Left ventricle myocardium inferior (tissue), 1 donor: ENCODE data around the gene GBP6. TPM values are rescaled to one million over a fixed set of nuclear protein-coding genes. Genes with fewer than 3 reads are reported as not detected.
A peak's percentile ranks its signal among the peaks of the same experiment; 100 is the strongest.

Experiments
- DNase-seq: peaks from one replicate; pipeline ENCODE4 v3.0.0-alpha.2; 2020
- H3K27ac ChIP-seq: fragments of 200-600 bp; replicated peaks from 2 replicates; pipeline ENCODE4 v1.8.0; 2021
- H3K27me3 ChIP-seq: fragments of 200-600 bp; 2 replicates; pipeline ENCODE4 v1.8.0; 2021; ENCODE audit warnings: low read depth
- H3K36me3 ChIP-seq: fragments of 200-600 bp; 2 replicates; pipeline ENCODE4 v1.8.0; 2021
- H3K4me1 ChIP-seq: fragments of 200-600 bp; 2 replicates; pipeline ENCODE4 v1.8.0; 2021
- H3K4me3 ChIP-seq: fragments of 200-600 bp; 2 replicates; pipeline ENCODE4 v1.8.0; 2021; ENCODE audit warnings: mild to moderate bottlenecking, moderate library complexity
- H3K9me3 ChIP-seq: fragments of 200-600 bp; replicated peaks from 2 replicates; pipeline ENCODE4 v1.8.0; 2021
- CTCF ChIP-seq: fragments of 200-600 bp; IDR thresholded peaks from 2 replicates; pipeline ENCODE4 v1.8.0; 2021; ENCODE audit warnings: antibody characterized with exemption, mild to moderate bottlenecking, borderline replicate concordance
- intact Hi-C: fragments of 100-400 bp; cut with micrococcal nuclease; formaldehyde crosslinking; loops from one replicate; pipeline ENCODE4 v1.11.0; 2022
- total RNA-seq: library from RNA; stranded (reverse); fragmentation: NEBNext Ultra II Directional; extraction: Animal tissue kit (Norgen Biotek cat#: 25700); gene quantifications from one replicate; pipeline ENCODE4 v1.2.1, GENCODE V29; 2021
- donor health status: DM: no; HTN: yes; CAD: no; lungs with severe emphysema.

Gene GBP6
- total RNA-seq, 1 donor from 2014 or later, result 0.08 TPM

- H3K4me3 ChIP-seq, result no peak overlapping the region
- no peak overlapping the region for H3K27ac ChIP-seq
- no peaks in the 10 kb centered on the region for H3K4me1 ChIP-seq
- no peaks in the 10 kb centered on the region for H3K27me3 ChIP-seq
- intact Hi-C loops, result no loop called here
- no peaks in the 10 kb centered on the region for H3K36me3 ChIP-seq
- H3K9me3 ChIP-seq, result no peaks in the 10 kb centered on the region
- no peak for DNase-seq
- no peak for TF ChIP-seq CTCF
Observed at GRCh38 chr1:89352421-89352820, 11.4 kb upstream of the GBP6 start.

DNA sequence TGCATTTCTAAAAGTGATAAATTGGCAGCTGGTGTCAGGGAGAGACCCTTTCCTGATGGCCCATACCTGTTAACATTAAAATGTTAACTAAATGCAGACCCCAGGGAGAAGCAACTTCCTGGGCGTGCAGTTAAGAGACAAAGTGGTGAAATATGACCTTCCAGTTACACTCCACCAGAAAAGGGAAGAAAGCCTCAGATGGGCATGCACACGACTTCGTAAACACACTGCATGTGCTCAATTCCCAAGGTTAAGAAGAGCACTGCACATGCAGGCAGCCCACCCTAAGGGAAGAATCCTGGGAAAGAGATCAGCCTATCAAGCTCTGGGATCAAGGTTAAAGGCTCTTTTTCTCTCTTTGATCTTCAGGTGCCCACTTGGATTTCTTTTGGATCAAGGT, 9.7 kb upstream of the GBP6 start:
- Histone ChIP-seq H3K4me1 (peaks cover 4% of the 10 kb centered on the region), H3K9me3 (no peaks in the 10 kb centered on the region), H3K4me3 (no peak overlapping the region), H3K36me3 (no peaks in the 10 kb centered on the region), H3K27ac (no peak overlapping the region), H3K27me3 (no peaks in the 10 kb centered on the region)
- DNase-seq, result no peak
- intact Hi-C loops, result no loop called here
- no peak for TF ChIP-seq CTCF

DNA sequence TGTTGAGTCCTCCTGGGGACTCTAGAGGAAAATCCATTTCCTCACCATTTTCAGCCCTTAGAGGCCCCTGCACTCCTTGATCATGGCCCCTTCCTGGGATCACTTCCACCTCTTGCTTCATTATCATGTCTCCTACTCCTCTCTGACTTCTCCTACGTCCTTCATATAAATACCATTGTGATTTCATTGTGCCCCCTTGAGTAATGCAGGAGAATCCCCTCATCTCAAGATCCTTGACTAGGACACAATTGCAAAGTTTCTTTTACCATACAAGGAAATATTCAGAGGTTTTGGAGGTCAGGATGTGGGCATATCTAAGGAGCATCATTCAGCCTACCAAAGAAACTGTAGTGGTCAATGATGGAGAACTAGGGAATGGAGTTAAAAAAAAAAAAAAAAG, 8.8 kb upstream of the GBP6 start:
- intact Hi-C loops, result loop anchor here (5.0 kb wide), 1 partner anchor 358 kb away; no protein-coding TSS in a partner anchor
- no peak for DNase-seq
- H3K27ac ChIP-seq, result no peak overlapping the region

GRCh38 chr1:89356658-89357400, 7.0 kb upstream of the GBP6 start:
- H3K4me1 ChIP-seq, result peaks cover 4% of the 10 kb centered on the region
- no peak overlapping the region for H3K27ac ChIP-seq
- H3K9me3 ChIP-seq, result no peaks in the 10 kb centered on the region
- no peaks in the 10 kb centered on the region for H3K36me3 ChIP-seq
- TF ChIP-seq CTCF, result no peak
- intact Hi-C loops, result loop anchor here (5.0 kb wide), 1 partner anchor 360 kb away; no protein-coding TSS in a partner anchor
- H3K4me3 ChIP-seq, result no peak overlapping the region
- no peaks in the 10 kb centered on the region for H3K27me3 ChIP-seq
- no peak for DNase-seq

More for the DNA sequence above, 8.8 kb upstream of the GBP6 start:
- Histone ChIP-seq H3K4me3 (no peak overlapping the region), H3K4me1 (peaks cover 4% of the 10 kb centered on the region), H3K36me3 (no peaks in the 10 kb centered on the region), H3K9me3 (no peaks in the 10 kb centered on the region), H3K27me3 (no peaks in the 10 kb centered on the region)
- TF ChIP-seq CTCF, result no peak

DNA sequence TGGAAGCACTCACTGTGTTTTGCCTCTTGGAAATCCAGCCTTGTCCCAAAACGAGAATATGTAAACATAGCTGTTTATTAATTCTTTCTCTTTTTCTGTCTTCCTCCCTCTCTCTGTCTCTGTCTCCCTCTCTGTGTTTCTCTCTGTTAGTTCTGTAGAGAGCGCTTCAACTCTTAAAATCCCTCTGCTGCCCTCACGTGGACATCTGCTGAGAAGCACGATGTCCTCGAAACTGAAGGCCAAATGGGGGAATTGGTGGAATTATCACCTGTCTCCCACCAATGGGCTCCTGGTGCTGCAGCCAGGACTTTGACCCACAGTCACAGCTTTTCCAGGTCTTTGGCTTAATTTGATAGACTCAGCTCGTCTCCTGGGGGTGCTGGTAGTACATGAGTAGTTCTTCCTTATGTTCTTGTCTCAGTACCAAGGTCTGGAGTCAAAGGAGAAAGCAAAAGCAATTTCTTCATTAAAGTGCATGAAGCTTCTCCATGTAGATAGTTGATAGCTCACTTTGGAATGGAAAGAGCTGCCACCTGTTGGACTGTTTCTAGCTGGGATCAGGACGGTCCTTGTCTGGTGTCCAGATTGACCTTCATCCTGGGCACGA, 5.5 kb upstream of the GBP6 start:
- no peak overlapping the region for H3K4me3 ChIP-seq
- H3K27ac ChIP-seq, result no peak overlapping the region
- H3K36me3 ChIP-seq, result no peaks in the 10 kb centered on the region
- peak; percentile 73 for DNase-seq
- H3K27me3 ChIP-seq, result no peaks in the 10 kb centered on the region
- peak; percentile 89 for TF ChIP-seq CTCF
- intact Hi-C loops, result loop anchor here (5.0 kb wide), 1 partner anchor 361 kb away; no protein-coding TSS in a partner anchor
- no peaks in the 10 kb centered on the region for H3K9me3 ChIP-seq
- peaks cover 11% of the 10 kb centered on the region for H3K4me1 ChIP-seq
